ENCODE results near the gene ATXN10. TPM values are rescaled to one million over a fixed set of nuclear protein-coding genes. Genes with fewer than 3 reads are reported as not detected.

ATXN10 gene
- total and polyA plus RNA-seq, 12 donors = 11.8 to 169 (median 142) TPM

DNA sequence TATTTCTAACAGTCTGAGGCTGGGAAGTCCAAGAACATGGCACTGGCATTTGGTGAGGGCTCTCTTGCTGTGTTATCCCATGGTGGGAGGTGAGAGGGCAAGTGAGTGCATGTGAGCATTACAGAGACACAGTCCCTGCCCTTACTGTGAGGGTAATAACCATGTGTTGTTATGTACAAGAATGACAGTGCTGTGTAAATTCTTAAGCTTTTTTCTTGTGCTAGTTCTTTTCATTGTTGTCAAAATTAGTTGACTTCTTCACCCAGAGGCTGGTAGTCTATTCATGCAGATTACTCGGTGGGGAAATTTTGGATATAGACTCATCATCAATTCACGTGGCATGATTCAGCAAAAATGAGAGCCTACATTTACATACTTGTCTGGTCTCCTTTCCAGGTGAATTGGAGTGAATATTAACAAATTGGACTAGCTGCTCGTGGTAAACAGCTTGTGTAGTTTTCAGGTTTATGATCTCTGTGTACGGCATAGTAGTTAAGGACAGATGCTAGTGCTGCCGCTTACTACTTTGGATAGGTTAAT, 49.3 kb downstream of the ATXN10 start:
- WGBS, 2 donors = 97 to 98% methylated on average over 5 of the region's 5 CpGs
- ATAC-seq = no peak

DNA sequence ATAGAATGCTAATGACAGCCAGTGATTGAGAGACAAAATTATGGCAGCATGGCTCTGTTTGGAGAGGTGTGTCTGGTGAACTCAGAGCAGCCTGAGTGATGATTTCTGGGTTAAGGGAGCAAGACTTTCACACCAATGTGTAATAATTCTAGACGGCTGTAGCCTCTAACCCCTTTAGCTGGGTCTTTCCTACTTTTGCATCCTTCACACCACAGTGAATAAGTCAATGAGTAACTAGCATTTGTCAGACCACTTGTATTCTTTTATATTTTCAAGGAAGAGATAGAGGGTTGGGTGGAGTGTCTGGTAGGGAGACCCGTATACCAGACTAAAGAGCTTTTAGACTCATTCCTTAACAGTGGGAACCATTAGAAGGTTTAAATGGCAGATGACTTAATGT, 50.4 kb downstream of the ATXN10 start:
- DNase-seq (no peak), ATAC-seq (no peak)
- Histone ChIP-seq H3K27me3 (no peaks in the 10 kb centered on the region), H3K27ac (no peak overlapping the region), H3K36me3 (peaks cover 0 to 50% (median 6%) of the 10 kb centered on the region in 9 donors), H3K4me3 (no peak overlapping the region), H3K4me1 (peaks cover 0 to 14% (median 0%) of the 10 kb centered on the region in 9 donors), H3K9me3 (no peaks in the 10 kb centered on the region)
- 74 to 82% methylated on average over 2 of the region's 2 CpGs for WGBS, 2 donors
- TF ChIP-seq, protein P1, sequence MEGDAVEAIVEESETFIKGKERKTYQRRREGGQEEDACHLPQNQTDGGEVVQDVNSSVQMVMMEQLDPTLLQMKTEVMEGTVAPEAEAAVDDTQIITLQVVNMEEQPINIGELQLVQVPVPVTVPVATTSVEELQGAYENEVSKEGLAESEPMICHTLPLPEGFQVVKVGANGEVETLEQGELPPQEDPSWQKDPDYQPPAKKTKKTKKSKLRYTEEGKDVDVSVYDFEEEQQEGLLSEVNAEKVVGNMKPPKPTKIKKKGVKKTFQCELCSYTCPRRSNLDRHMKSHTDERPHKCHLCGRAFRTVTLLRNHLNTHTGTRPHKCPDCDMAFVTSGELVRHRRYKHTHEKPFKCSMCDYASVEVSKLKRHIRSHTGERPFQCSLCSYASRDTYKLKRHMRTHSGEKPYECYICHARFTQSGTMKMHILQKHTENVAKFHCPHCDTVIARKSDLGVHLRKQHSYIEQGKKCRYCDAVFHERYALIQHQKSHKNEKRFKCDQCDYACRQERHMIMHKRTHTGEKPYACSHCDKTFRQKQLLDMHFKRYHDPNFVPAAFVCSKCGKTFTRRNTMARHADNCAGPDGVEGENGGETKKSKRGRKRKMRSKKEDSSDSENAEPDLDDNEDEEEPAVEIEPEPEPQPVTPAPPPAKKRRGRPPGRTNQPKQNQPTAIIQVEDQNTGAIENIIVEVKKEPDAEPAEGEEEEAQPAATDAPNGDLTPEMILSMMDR (IDR thresholded peaks at IDR 0.05) = no peak
- intact Hi-C loops (cut with DNase I) = no loop called here

More for the DNA sequence above, 49.3 kb downstream of the ATXN10 start:
- Histone ChIP-seq H3K27ac (no peak overlapping the region), H3K27me3 (no peaks in the 10 kb centered on the region), H3K4me3 (no peak overlapping the region), H3K36me3 (peaks cover 0 to 56% (median 6%) of the 10 kb centered on the region in 9 donors), H3K9me3 (no peaks in the 10 kb centered on the region), H3K4me1 (peaks cover 0 to 5% (median 0%) of the 10 kb centered on the region in 9 donors)
- no peak for DNase-seq
- TF ChIP-seq, protein P1 (IDR thresholded peaks at IDR 0.05) = no peak
- intact Hi-C loops (cut with DNase I) = loop anchor here in 1 of 10 donors (1.0 kb wide), 1 partner anchor 27 kb away; no protein-coding TSS in a partner anchor

DNA sequence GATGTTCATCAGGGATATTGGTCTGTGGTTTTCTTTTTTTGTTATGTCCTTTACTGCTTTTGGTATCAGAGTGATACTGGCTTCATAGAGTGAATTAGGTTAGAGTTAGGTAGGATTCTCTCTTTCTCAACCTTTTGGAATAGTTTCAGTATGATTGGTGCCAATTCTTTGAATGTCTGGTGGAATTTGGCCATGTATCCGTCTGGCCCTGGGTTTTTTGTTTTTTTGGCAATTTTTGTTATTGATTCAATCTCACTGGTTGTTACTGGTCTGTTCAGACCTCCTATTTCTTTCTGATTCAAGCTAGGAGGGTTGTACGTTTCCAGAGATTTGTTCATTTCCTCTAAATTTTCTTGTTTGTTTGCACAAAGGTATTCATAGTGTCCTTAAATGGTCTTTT, 54.4 kb downstream of the ATXN10 start:
- Histone ChIP-seq H3K4me1 (peaks cover 0 to 14% (median 3%) of the 10 kb centered on the region in 9 donors), H3K27ac (no peak overlapping the region), H3K36me3 (peaks cover 0 to 38% (median 6%) of the 10 kb centered on the region in 9 donors), H3K27me3 (no peaks in the 10 kb centered on the region), H3K9me3 (no peaks in the 10 kb centered on the region), H3K4me3 (no peak overlapping the region)
- WGBS, 2 donors = 68 to 75% methylated on average over 2 of the region's 2 CpGs
- TF ChIP-seq, protein P1 (IDR thresholded peaks at IDR 0.05) = no peak
- DNase-seq (no peak), ATAC-seq (no peak)
- intact Hi-C loops (cut with DNase I) = no loop called here

DNA sequence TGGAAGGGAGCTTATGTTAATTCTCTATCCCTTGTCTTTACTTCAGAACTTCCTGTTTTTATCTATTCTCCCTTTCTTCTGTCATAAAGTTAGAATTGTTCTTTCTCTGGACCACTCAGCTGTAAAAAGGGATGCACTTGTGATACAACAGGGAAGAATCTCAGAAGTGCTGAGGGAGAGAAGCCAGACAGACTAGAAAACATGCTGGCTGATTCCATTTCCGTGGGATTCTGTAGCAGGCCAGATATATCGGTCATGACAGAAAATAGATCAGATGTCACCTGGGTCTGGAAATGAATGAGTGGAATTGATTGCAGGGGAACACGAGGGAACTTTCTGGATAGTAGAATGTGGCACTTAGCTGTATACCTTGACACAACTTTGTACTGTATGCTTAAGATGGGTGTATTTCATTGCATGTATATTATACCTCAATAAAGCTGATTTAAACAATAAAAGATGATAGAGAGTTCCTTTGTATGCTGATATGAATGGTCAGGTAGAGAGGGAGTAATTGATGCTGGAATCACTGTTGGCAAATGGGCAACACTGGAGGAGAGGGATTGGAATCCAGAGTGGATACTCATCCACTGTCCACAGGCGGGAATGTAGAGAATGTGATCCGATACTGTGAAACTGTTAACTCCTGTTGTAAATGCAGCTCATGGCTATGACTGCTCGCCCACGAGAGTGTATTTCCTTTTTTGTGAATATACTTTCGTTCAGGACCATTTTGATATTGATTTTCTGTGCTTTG, 59.6 kb downstream of the ATXN10 start:
- TF ChIP-seq, protein P1 (IDR thresholded peaks at IDR 0.05) = no peak
- Histone ChIP-seq H3K4me1 (peaks cover 0 to 8% (median 1%) of the 10 kb centered on the region in 9 donors), H3K27me3 (no peaks in the 10 kb centered on the region), H3K4me3 (no peak overlapping the region), H3K9me3 (no peaks in the 10 kb centered on the region), H3K36me3 (peaks cover 0 to 63% (median 6%) of the 10 kb centered on the region in 9 donors), H3K27ac (no peak overlapping the region)
- WGBS, 2 donors = 64 to 80% methylated on average over 8 of the region's 8 CpGs
- ATAC-seq (no peak), DNase-seq (no peak)
- intact Hi-C loops (cut with DNase I) = no loop called here
